ENCODE measurements around the gene IZUMO2.

DNA sequence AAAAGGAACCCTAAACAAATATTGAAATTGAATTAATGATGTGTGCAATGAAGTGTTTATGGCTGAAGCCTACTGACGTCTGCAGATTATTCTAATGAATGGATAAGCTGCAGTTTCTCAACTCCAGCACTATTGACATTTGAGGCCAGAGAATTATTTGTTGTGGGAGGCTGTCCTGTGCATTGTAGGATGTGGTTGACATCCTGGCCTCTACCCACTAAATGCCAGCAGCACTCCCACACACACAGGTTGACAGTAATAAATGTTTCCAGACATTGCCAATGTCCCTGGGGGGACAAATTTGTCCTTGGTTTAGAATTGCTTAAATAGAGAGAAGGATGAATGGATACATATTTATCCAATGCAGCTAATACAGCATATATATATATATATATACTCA, 21.1 kb upstream of the IZUMO2 start:
- TF ChIP-seq, protein P1, sequence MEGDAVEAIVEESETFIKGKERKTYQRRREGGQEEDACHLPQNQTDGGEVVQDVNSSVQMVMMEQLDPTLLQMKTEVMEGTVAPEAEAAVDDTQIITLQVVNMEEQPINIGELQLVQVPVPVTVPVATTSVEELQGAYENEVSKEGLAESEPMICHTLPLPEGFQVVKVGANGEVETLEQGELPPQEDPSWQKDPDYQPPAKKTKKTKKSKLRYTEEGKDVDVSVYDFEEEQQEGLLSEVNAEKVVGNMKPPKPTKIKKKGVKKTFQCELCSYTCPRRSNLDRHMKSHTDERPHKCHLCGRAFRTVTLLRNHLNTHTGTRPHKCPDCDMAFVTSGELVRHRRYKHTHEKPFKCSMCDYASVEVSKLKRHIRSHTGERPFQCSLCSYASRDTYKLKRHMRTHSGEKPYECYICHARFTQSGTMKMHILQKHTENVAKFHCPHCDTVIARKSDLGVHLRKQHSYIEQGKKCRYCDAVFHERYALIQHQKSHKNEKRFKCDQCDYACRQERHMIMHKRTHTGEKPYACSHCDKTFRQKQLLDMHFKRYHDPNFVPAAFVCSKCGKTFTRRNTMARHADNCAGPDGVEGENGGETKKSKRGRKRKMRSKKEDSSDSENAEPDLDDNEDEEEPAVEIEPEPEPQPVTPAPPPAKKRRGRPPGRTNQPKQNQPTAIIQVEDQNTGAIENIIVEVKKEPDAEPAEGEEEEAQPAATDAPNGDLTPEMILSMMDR (conservative IDR thresholded peaks at IDR 0.05), result no peak
- TF ChIP-seq ZFX (IDR thresholded peaks at IDR 0.05), result no peak

All from C4-2B (cell line).